Fibroblast of the aortic adventitia (primary cell): Measurements from ENCODE around the gene KREMEN1. TPM values are rescaled to one million over a fixed set of nuclear protein-coding genes. Genes with fewer than 3 reads are reported as not detected.

Experiments used
- DNase-seq: peaks from one replicate; pipeline ENCODE4 v3.0.0-alpha.2; 2010; ENCODE audit warnings: low read depth
- H3K4me3 ChIP-seq: 2 replicates; pipeline ENCODE4 v1.5.1; 2011; ENCODE audit warnings: low read depth, mild to moderate bottlenecking, control low read depth, low read length, moderate library complexity
- total RNA-seq: library from RNA; depleted of rRNA; stranded (reverse); fragments of >200 nt; gene quantifications from 2 replicates; pipeline ENCODE4 v1.2.3, GENCODE V29; 2012; ENCODE audit warnings: low replicate concordance
- TF ChIP-seq, protein P1 (sequence below): IDR thresholded peaks from 2 replicates; pipeline ENCODE4 v1.5.1; 2011; ENCODE audit warnings: mild to moderate bottlenecking, low read length, control low read depth, inconsistent platforms; ENCODE audit not compliant: insufficient read depth

KREMEN1 gene
- 2.5 and 5.7 TPM in 2 replicates for total RNA-seq

- TF ChIP-seq, protein P1, sequence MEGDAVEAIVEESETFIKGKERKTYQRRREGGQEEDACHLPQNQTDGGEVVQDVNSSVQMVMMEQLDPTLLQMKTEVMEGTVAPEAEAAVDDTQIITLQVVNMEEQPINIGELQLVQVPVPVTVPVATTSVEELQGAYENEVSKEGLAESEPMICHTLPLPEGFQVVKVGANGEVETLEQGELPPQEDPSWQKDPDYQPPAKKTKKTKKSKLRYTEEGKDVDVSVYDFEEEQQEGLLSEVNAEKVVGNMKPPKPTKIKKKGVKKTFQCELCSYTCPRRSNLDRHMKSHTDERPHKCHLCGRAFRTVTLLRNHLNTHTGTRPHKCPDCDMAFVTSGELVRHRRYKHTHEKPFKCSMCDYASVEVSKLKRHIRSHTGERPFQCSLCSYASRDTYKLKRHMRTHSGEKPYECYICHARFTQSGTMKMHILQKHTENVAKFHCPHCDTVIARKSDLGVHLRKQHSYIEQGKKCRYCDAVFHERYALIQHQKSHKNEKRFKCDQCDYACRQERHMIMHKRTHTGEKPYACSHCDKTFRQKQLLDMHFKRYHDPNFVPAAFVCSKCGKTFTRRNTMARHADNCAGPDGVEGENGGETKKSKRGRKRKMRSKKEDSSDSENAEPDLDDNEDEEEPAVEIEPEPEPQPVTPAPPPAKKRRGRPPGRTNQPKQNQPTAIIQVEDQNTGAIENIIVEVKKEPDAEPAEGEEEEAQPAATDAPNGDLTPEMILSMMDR = no peak
- DNase-seq = no peak
- peak within 1 kb of the TSS; percentile 73 for H3K4me3 ChIP-seq
These were observed at the start of gene KREMEN1 for GRCh38 chr22:29072979-29073617. Gene KREMEN1, plus strand, starts transcription at chr22:29073035. Its CDS starts 96 bp downstream, at chr22:29073131.

- no peak overlapping the region for H3K4me3 ChIP-seq
- TF ChIP-seq, protein P1 = no peak
- no peak for DNase-seq
These were observed 49.6 kb upstream of the KREMEN1 start for GRCh38 chr22:29023172-29023796.

DNA sequence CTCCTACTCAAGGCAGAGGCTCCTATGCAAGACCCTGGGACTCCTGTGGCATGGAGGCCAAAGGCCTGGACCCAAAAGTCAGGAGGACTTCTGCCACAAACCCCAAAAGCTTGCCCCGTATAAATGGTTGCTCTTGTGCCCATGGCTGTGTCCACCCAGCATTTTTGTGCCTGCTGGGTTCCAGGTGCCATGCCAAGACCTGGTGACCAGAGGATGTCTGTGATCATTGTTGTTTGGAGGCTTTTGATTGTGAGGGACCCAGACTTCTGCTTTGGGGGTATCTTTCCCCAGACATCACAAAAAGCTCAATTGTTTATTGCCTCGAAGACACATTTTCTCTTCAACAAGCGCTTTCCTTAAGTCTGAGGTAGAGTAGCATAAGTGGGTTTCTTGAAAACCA is 46.3 kb upstream of the KREMEN1 start:
- H3K4me3 ChIP-seq = no peak overlapping the region
- DNase-seq = no peak
- TF ChIP-seq, protein P1 = no peak

GRCh38 chr22:29028468-29028867 is 44.4 kb upstream of the KREMEN1 start:
- TF ChIP-seq, protein P1 = no peak
- DNase-seq = no peak
- H3K4me3 ChIP-seq = no peak overlapping the region

- DNase-seq = no peak
- no peak overlapping the region for H3K4me3 ChIP-seq
- TF ChIP-seq, protein P1 = no peak
These were observed 43.4 kb upstream of the KREMEN1 start for GRCh38 chr22:29029202-29030000.

GRCh38 chr22:29030016-29030617 is 42.7 kb upstream of the KREMEN1 start:
- H3K4me3 ChIP-seq = peak overlapping the region; percentile 42
- TF ChIP-seq, protein P1 = no peak
- peak; percentile 25 for DNase-seq
